Central memory CD8-positive, alpha-beta T cell (primary cell): ENCODE results near the gene IRF4.

Source experiments
- ATAC-seq: fragments of 150-1000 bp; cut with Tn5 transposase; replicated peaks from 2 replicates; pipeline ENCODE4 v1.10.0; 2022; ENCODE audit warnings: mild to moderate bottlenecking, moderate FRiP score, moderate number of reproducible peaks; ENCODE audit not compliant: poor library complexity, severe bottlenecking; ENCODE audit errors: extremely low read depth
- DNase-seq, 2 donors: peaks; one replicate each; pipeline ENCODE4 v3.0.0; 2021; ENCODE audit warnings: low spot score in 2 of 2
- H3K27ac Mint-ChIP-seq: one replicate; pipeline ENCODE4 v1.8.0; 2022; ENCODE audit warnings: low read depth, mild to moderate bottlenecking, moderate library complexity, mixed read lengths
- H3K27me3 Mint-ChIP-seq: one replicate; pipeline ENCODE4 v1.8.0; 2022; ENCODE audit warnings: mixed read lengths
- H3K36me3 Mint-ChIP-seq: one replicate; pipeline ENCODE4 v1.8.0; 2022; ENCODE audit warnings: mild to moderate bottlenecking, moderate library complexity, mixed read lengths; ENCODE audit not compliant: insufficient read depth
- H3K4me1 Mint-ChIP-seq: one replicate; pipeline ENCODE4 v1.8.0; 2022; ENCODE audit warnings: mixed read lengths
- H3K4me3 Mint-ChIP-seq: one replicate; pipeline ENCODE4 v1.8.0; 2022; ENCODE audit warnings: mild to moderate bottlenecking, moderate library complexity, mixed read lengths
- H3K9me3 Mint-ChIP-seq: one replicate; pipeline ENCODE4 v1.8.0; 2022; ENCODE audit warnings: mixed read lengths

The IRF4 gene

GRCh38 chr6:394641-395289 is 3.2 kb downstream of the IRF4 start:
- DNase-seq, result no peak
- Mint-ChIP-seq H3K4me3 (no peak overlapping the region), H3K27me3 (peaks cover 10% of the 10 kb centered on the region), H3K36me3 (peaks cover 25% of the 10 kb centered on the region), H3K4me1 (peaks cover 28% of the 10 kb centered on the region), H3K9me3 (no peaks in the 10 kb centered on the region), H3K27ac (no peak overlapping the region)
- no peak for ATAC-seq

- Mint-ChIP-seq H3K36me3 (peaks cover 29% of the 10 kb centered on the region), H3K4me3 (no peak overlapping the region), H3K27ac (no peak overlapping the region), H3K4me1 (peaks cover 22% of the 10 kb centered on the region), H3K9me3 (no peaks in the 10 kb centered on the region), H3K27me3 (peaks cover 10% of the 10 kb centered on the region)
- DNase-seq (no peak), ATAC-seq (no peak)
These were observed 4.0 kb downstream of the IRF4 start for GRCh38 chr6:395432-396125.

- Mint-ChIP-seq H3K36me3 (peaks cover 30% of the 10 kb centered on the region), H3K4me1 (peaks cover 22% of the 10 kb centered on the region), H3K27ac (no peak overlapping the region), H3K4me3 (no peak overlapping the region), H3K27me3 (peaks cover 10% of the 10 kb centered on the region), H3K9me3 (no peaks in the 10 kb centered on the region)
- ATAC-seq, result no peak
- DNase-seq, result no peak
These were observed 4.6 kb downstream of the IRF4 start for GRCh38 chr6:396126-396520.

- H3K4me3 Mint-ChIP-seq, result no peak overlapping the region
- DNase-seq, result no peak
- no peak for ATAC-seq
- no peak overlapping the region for H3K27ac Mint-ChIP-seq
- H3K27me3 Mint-ChIP-seq, result peaks cover 10% of the 10 kb centered on the region
- peaks cover 39% of the 10 kb centered on the region for H3K36me3 Mint-ChIP-seq
- no peaks in the 10 kb centered on the region for H3K9me3 Mint-ChIP-seq
- peaks cover 22% of the 10 kb centered on the region for H3K4me1 Mint-ChIP-seq
These were observed 5.5 kb downstream of the IRF4 start for GRCh38 chr6:397056-397455.

GRCh38 chr6:397604-398003 is 6.1 kb downstream of the IRF4 start:
- H3K9me3 Mint-ChIP-seq, result no peaks in the 10 kb centered on the region
- no peak overlapping the region for H3K4me3 Mint-ChIP-seq
- peaks cover 18% of the 10 kb centered on the region for H3K4me1 Mint-ChIP-seq
- H3K27me3 Mint-ChIP-seq, result peaks cover 10% of the 10 kb centered on the region
- ATAC-seq (no peak), DNase-seq (no peak)
- H3K36me3 Mint-ChIP-seq, result peaks cover 35% of the 10 kb centered on the region
- H3K27ac Mint-ChIP-seq, result no peak overlapping the region

- peaks cover 34% of the 10 kb centered on the region for H3K36me3 Mint-ChIP-seq
- DNase-seq (no peak), ATAC-seq (no peak)
- no peak overlapping the region for H3K27ac Mint-ChIP-seq
- peaks cover 10% of the 10 kb centered on the region for H3K27me3 Mint-ChIP-seq
- H3K4me1 Mint-ChIP-seq, result peaks cover 14% of the 10 kb centered on the region
- no peaks in the 10 kb centered on the region for H3K9me3 Mint-ChIP-seq
- H3K4me3 Mint-ChIP-seq, result no peak overlapping the region
These were observed 6.5 kb downstream of the IRF4 start for GRCh38 chr6:398065-398464.

- DNase-seq (no peak), ATAC-seq (no peak)
- Mint-ChIP-seq H3K4me1 (peaks cover 14% of the 10 kb centered on the region), H3K36me3 (peaks cover 33% of the 10 kb centered on the region), H3K4me3 (no peak overlapping the region), H3K9me3 (no peaks in the 10 kb centered on the region), H3K27me3 (peaks cover 6% of the 10 kb centered on the region), H3K27ac (no peak overlapping the region)
These were observed 7.1 kb downstream of the IRF4 start for GRCh38 chr6:398558-399078.

GRCh38 chr6:399785-400534 is 8.4 kb downstream of the IRF4 start:
- peak; percentile 83 for ATAC-seq
- H3K4me3 Mint-ChIP-seq, result peak overlapping the region; percentile 13
- H3K36me3 Mint-ChIP-seq, result peaks cover 31% of the 10 kb centered on the region
- H3K27ac Mint-ChIP-seq, result peak overlapping the region; percentile 32
- DNase-seq, result no peak
- H3K4me1 Mint-ChIP-seq, result peaks cover 23% of the 10 kb centered on the region
- H3K9me3 Mint-ChIP-seq, result no peaks in the 10 kb centered on the region
- H3K27me3 Mint-ChIP-seq, result no peaks in the 10 kb centered on the region

- ATAC-seq (no peak), DNase-seq (no peak)
- H3K36me3 Mint-ChIP-seq, result peaks cover 27% of the 10 kb centered on the region
- H3K27ac Mint-ChIP-seq, result no peak overlapping the region
- H3K27me3 Mint-ChIP-seq, result no peaks in the 10 kb centered on the region
- no peak overlapping the region for H3K4me3 Mint-ChIP-seq
- peaks cover 25% of the 10 kb centered on the region for H3K4me1 Mint-ChIP-seq
- H3K9me3 Mint-ChIP-seq, result no peaks in the 10 kb centered on the region
These were observed 9.3 kb downstream of the IRF4 start for GRCh38 chr6:400815-401214.

GRCh38 chr6:401239-401993 is 9.9 kb downstream of the IRF4 start:
- Mint-ChIP-seq H3K27me3 (no peaks in the 10 kb centered on the region), H3K9me3 (no peaks in the 10 kb centered on the region), H3K4me3 (no peak overlapping the region), H3K36me3 (peaks cover 24% of the 10 kb centered on the region), H3K27ac (no peak overlapping the region), H3K4me1 (peaks cover 25% of the 10 kb centered on the region)
- ATAC-seq (no peak), DNase-seq (no peak)

- no peak overlapping the region for H3K4me3 Mint-ChIP-seq
- no peaks in the 10 kb centered on the region for H3K27me3 Mint-ChIP-seq
- no peaks in the 10 kb centered on the region for H3K9me3 Mint-ChIP-seq
- H3K36me3 Mint-ChIP-seq, result peaks cover 27% of the 10 kb centered on the region
- H3K4me1 Mint-ChIP-seq, result peaks cover 23% of the 10 kb centered on the region
- H3K27ac Mint-ChIP-seq, result no peak overlapping the region
- ATAC-seq (no peak), DNase-seq (no peak)
These were observed 10.6 kb downstream of the IRF4 start for GRCh38 chr6:401994-402640.
